Vagina (tissue), 2 donors: ENCODE data around the gene NOB1.

Source experiments
- CTCF ChIP-seq, 3 experiments: fragments of 450-650 bp in 2 of 3; fragments of 200-600 bp in 1 of 3; sonication (generic) in 1 of 3; IDR thresholded peaks; one replicate each; pipeline ENCODE4 v1.5.1; 2017 to 2019; ENCODE audit warnings: antibody characterized with exemption in 3 of 3, mild to moderate bottlenecking in 2 of 3, moderate library complexity in 2 of 3
- POLR2A ChIP-seq, 2 donors: fragments of 450-650 bp; IDR thresholded peaks; one replicate each; pipeline ENCODE4 v1.6.1; 2017; ENCODE audit warnings: antibody characterized with exemption in 2 of 2, mild to moderate bottlenecking in 2 of 2, moderate library complexity in 2 of 2

GRCh38 chr16:69717066-69717465 lies 37.7 kb downstream of the NOB1 start:
- no peak for TF ChIP-seq CTCF (IDR thresholded peaks at IDR 0.05)
- TF ChIP-seq POLR2A (IDR thresholded peaks at IDR 0.05) = no peak
